Measurements from ENCODE around the gene AMPD2.

DNA sequence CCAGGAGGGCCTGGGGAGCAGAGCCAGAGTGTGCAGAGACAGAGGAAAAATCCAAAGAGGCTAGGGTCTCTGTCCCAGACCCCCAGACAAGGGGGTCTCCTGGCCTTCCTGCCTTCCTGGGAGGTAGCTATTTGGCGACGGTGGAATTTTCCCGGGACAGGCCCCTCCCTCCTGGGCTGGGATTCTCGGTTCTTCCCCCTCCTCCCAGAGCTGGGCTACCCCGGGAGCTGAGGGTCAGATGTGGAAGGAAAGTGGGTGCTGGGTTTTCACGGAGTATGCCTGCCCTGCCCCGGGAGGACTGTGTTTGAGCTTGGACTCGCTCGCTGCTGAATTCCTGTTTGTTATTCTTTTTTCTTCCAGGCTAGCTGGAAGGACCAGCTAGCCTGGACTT lies 759 bp downstream of the AMPD2 start:
- TF ChIP-seq POLR2AphosphoS5 (IDR thresholded peaks at IDR 0.05), result no peak
- TF ChIP-seq, protein P1, sequence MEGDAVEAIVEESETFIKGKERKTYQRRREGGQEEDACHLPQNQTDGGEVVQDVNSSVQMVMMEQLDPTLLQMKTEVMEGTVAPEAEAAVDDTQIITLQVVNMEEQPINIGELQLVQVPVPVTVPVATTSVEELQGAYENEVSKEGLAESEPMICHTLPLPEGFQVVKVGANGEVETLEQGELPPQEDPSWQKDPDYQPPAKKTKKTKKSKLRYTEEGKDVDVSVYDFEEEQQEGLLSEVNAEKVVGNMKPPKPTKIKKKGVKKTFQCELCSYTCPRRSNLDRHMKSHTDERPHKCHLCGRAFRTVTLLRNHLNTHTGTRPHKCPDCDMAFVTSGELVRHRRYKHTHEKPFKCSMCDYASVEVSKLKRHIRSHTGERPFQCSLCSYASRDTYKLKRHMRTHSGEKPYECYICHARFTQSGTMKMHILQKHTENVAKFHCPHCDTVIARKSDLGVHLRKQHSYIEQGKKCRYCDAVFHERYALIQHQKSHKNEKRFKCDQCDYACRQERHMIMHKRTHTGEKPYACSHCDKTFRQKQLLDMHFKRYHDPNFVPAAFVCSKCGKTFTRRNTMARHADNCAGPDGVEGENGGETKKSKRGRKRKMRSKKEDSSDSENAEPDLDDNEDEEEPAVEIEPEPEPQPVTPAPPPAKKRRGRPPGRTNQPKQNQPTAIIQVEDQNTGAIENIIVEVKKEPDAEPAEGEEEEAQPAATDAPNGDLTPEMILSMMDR (IDR thresholded peaks at IDR 0.05), result no peak
- TF ChIP-seq EP300 (IDR thresholded peaks at IDR 0.05), result no peak
- no peak for TF ChIP-seq POLR2A (IDR thresholded peaks at IDR 0.05; ENCODE audit: low read depth)
